ENCODE measurements around the gene GCN1.
"Not testable (repeated sequence)": the region's sequence is repeated elsewhere in the genome, so short reads cannot be mapped to it uniquely, and the experiment has no call there.

GCN1 gene

DNA sequence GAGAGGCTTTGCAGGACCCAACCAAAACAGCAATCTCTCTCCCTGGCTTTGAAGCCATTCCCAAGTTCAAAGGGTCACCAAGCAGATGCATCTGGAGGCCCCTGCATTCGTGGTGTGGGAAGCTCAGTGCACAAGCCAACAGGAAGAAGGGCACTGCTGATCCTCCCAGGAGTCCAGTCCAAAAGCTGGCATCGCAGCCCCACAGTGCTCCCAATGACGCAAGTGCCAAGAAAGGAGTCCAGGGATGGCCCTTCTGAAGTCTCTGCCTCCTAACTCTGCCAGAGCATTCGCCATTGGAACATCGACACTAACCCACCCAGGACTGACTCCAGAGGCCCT is 45.9 kb upstream of the GCN1 start:
- H3K4me3 ChIP-seq (ENCODE audit: low read depth, low read length): no peak overlapping the region
- TF ChIP-seq, protein P1, sequence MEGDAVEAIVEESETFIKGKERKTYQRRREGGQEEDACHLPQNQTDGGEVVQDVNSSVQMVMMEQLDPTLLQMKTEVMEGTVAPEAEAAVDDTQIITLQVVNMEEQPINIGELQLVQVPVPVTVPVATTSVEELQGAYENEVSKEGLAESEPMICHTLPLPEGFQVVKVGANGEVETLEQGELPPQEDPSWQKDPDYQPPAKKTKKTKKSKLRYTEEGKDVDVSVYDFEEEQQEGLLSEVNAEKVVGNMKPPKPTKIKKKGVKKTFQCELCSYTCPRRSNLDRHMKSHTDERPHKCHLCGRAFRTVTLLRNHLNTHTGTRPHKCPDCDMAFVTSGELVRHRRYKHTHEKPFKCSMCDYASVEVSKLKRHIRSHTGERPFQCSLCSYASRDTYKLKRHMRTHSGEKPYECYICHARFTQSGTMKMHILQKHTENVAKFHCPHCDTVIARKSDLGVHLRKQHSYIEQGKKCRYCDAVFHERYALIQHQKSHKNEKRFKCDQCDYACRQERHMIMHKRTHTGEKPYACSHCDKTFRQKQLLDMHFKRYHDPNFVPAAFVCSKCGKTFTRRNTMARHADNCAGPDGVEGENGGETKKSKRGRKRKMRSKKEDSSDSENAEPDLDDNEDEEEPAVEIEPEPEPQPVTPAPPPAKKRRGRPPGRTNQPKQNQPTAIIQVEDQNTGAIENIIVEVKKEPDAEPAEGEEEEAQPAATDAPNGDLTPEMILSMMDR (IDR thresholded peaks at IDR 0.05; ENCODE audit: insufficient read depth, low read length, missing control alignments): no peak
- CTCF ChIA-PET: interaction anchor here (1.2 to 25.2 kb wide), 3 partner anchors 9 to 21 kb away, joined by 3 to 412 read pairs (median 175); partner anchors contain the start of gene PXN
- DNase-seq (ENCODE audit: low read depth, low spot score): no peak
- POLR2A ChIA-PET: interaction anchor here (0.7 to 1.4 kb wide), 3 partner anchors 13 to 51 kb away, joined by 3 to 5 read pairs (median 4); partner anchors contain the start of gene RNU4-2

DNA sequence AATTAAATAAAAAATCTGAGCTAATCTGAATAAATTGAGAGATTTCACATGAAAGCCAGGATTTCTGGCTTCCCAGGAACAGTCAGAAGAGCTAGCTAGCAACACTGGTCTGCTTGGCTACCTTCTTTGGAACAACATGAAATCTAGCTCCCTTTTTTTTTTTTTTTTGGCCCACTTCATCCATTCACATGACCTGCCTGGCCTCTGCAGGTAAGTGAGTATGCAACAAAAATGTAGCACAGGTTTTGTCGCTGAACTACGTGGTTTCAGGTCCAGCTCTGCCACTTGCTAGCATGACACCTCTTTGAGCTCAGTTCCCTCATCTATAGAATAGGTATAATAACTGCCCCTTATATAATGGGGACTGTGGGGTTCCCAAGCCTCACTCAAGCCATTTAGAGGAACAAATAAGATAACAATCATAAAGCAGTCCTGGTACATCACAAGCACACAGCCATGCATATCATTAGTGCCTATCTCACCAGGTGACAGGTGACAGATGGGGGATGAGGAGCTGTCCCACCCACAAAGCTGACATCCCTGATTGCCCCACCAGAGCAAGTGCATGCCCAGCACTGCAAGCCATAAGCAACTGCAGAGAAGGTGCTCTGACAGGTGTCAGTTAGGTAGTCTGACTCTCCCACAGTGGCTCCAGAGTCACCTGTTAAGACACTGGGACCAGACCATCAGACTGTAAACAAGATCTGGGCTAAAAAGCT is 45.4 kb upstream of the GCN1 start:
- no peak for DNase-seq (ENCODE audit: low read depth, low spot score)
- CTCF ChIA-PET: interaction anchor here (1.2 to 25.2 kb wide), 4 partner anchors 8 to 22 kb away, joined by 3 to 412 read pairs (median 149); partner anchors contain the start of gene PXN
- no peak overlapping the region for H3K4me3 ChIP-seq (ENCODE audit: low read depth, low read length)
- TF ChIP-seq, protein P1 (IDR thresholded peaks at IDR 0.05; ENCODE audit: insufficient read depth, low read length, missing control alignments): no peak
- POLR2A ChIA-PET: interaction anchor here (0.6 to 1.4 kb wide), 4 partner anchors 12 to 52 kb away, joined by 3 to 5 read pairs (median 4); partner anchors contain the start of genes RNU4-2 and RPLP0

DNA sequence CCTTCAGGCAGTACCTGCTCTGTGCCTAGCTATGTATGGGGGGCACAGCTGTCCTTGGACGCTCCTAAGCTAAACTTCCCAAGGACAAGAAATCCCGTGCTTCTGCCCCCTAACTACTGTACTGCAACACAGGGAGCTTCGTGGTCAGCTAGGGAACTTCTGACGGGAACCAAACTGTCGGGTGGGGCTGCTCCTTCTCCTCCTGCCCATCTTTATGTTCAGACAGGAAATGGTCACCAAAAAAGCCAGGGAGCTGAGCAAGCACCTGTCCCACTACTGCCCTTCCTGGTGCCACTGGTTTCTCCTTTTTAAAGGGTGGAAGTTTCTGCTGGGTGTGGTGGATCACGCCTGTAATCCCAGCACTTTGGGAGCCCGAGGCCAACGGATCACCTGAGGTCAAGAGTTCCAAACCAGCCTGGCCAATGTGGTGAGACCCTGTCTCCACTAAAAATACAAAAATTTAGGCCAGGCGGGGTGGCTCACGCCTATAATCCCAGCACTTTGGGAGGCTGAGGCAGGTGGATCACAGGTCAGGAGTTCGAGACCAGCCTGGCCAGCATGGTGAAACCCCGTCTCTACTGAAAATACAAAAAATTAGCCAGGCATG is 44.4 kb upstream of the GCN1 start:
- DNase-seq (ENCODE audit: low read depth, low spot score): no peak
- TF ChIP-seq, protein P1 (IDR thresholded peaks at IDR 0.05; ENCODE audit: insufficient read depth, low read length, missing control alignments): no peak
- ChIA-PET CTCF (interaction anchor here (6.2 to 25.2 kb wide), 3 partner anchors 9 to 23 kb away, joined by 123 to 412 read pairs (median 175); partner anchors contain the start of gene PXN), POLR2A (interaction anchor here (0.6 to 5.2 kb wide), 7 partner anchors 11 to 53 kb away, joined by 3 to 59 read pairs (median 5); partner anchors contain the start of genes PXN, RNU4-1, RNU4-2 and RPLP0)
- no peak overlapping the region for H3K4me3 ChIP-seq (ENCODE audit: low read depth, low read length)

DNA sequence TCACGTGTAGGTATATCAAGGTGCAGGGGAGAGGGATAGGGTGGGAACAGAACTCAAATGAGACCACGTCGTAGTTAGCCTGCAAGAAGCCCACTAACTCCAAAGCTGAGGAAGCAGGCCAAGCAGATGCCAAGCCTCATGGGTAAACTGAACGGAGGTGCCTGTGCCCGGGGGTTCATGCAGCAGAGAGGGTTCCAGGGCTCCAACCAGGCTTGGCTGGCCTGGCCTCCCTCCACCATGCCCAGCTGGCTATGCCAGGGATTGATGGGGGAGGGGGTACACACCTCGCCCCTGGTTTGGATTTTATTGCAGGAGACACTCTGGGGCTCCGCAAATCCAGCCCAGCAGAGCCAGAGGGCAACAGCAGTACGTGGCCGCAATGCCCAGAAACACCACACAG is 43.7 kb upstream of the GCN1 start:
- ChIA-PET POLR2A (interaction anchor here (1.3 to 5.2 kb wide), 7 partner anchors 10 to 54 kb away, joined by 3 to 59 read pairs (median 8); partner anchors contain the start of genes PXN, RNU4-1, RNU4-2 and RPLP0), CTCF (interaction anchor here (0.8 to 25.2 kb wide), 5 partner anchors 9 to 64 kb away, joined by 3 to 412 read pairs (median 123); partner anchors contain the start of genes PXN, RNU4-2 and SIRT4)
- H3K4me3 ChIP-seq (ENCODE audit: low read depth, low read length): no peak overlapping the region
- TF ChIP-seq, protein P1 (IDR thresholded peaks at IDR 0.05; ENCODE audit: insufficient read depth, low read length, missing control alignments): no peak
- no peak for DNase-seq (ENCODE audit: low read depth, low spot score)

DNA sequence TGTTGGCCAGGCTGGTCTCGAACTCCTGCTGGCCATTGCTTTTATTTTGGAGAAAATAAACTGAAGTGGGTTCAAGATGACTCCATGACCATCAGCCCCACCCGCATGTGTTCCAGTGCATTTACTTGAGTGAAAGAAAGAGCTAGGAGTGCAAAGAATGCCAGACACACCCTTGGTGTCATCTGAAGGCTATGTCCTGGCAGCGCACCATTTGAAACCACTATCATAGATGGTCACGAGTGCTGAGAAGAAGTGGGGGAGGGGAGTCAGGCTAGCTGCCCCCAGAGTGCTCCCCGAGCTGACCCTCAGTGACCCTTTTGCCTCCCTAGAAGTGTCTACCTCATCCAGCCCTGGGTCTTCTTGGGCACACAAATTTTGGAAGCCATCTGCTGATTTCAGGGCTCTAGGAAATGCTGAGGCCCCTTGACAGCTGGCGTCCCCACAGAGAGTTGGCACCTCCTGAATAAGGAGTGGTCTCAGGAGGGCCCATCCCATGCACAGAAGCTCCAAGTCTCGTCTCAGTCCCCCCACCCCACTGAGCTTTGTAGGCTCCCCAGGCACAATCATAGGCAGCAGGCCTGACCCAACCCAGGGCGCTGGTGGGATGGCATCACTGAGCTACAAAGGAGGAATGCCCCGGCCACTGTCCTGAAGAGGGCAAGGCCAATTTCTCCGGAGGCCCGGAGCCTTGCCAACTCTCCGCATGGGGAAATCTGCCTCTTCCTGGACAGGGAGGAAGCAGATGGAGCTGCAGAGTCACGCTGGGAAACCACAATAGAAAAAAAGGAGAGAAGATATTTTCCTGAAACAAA is 43.1 kb upstream of the GCN1 start:
- ChIA-PET CTCF (interaction anchor here (0.8 to 25.2 kb wide), 6 partner anchors 8 to 64 kb away, joined by 3 to 412 read pairs (median 63); partner anchors contain the start of genes PXN, RNU4-2, RPLP0 and SIRT4), POLR2A (interaction anchor here (1.0 to 5.2 kb wide), 9 partner anchors 9 to 54 kb away, joined by 3 to 59 read pairs (median 6); partner anchors contain the start of genes PXN, RNU4-1, RNU4-2 and RPLP0)
- TF ChIP-seq, protein P1 (IDR thresholded peaks at IDR 0.05; ENCODE audit: insufficient read depth, low read length, missing control alignments): no peak
- no peak for DNase-seq (ENCODE audit: low read depth, low spot score)
- no peak overlapping the region for H3K4me3 ChIP-seq (ENCODE audit: low read depth, low read length)

DNA sequence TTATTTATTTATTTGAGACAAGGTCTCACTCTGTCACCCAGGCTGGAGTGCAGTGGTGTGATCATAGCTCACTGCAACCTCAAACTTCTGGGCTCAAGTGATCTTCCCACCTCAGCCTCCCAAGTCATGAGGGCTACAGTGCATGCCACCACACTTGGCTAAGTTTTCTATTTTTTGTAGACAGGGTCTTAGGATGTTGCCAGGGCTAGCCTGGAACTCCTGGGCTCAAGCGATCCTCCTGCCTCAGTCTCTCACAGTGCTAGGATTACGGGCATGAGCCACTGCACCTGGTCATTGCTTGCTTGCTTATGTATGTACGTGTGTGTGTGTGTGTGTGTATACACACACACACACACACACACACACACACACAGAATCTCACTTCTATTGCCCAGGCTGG is 42.3 kb upstream of the GCN1 start:
- ChIA-PET POLR2A (interaction anchor here (1.0 to 5.2 kb wide), 7 partner anchors 8 to 55 kb away, joined by 4 to 59 read pairs (median 6); partner anchors contain the start of genes RNU4-1, RNU4-2 and RPLP0), CTCF (interaction anchor here (1.0 to 25.2 kb wide), 6 partner anchors 8 to 65 kb away, joined by 3 to 412 read pairs (median 63); partner anchors contain the start of genes PXN, RPLP0 and SIRT4)
- H3K4me3 ChIP-seq (ENCODE audit: low read depth, low read length); DNase-seq (ENCODE audit: low read depth, low spot score): not testable (repeated sequence)
